GM15510 (cell line): Measurements from ENCODE around the gene PPP1R11.

Source experiments
- POLR2A ChIP-seq: IDR thresholded peaks from 3 replicates; pipeline ENCODE4 v1.6.1; 2011; ENCODE audit warnings: borderline replicate concordance; ENCODE audit not compliant: insufficient read length; ENCODE audit errors: extremely low read depth

PPP1R11 gene

GRCh38 chr6:30101444-30102413, 34.7 kb downstream of the PPP1R11 start:
- no peak for TF ChIP-seq POLR2A

- no peak for TF ChIP-seq POLR2A
Measured at GRCh38 chr6:30102414-30102969, 35.5 kb downstream of the PPP1R11 start.

GRCh38 chr6:30102970-30103871, 36.2 kb downstream of the PPP1R11 start:
- no peak for TF ChIP-seq POLR2A

GRCh38 chr6:30103872-30104179, 36.8 kb downstream of the PPP1R11 start:
- TF ChIP-seq POLR2A: no peak

GRCh38 chr6:30104661-30105060, 37.7 kb downstream of the PPP1R11 start:
- TF ChIP-seq POLR2A: no peak

GRCh38 chr6:30111266-30111856, 44.4 kb downstream of the PPP1R11 start:
- TF ChIP-seq POLR2A: no peak

- TF ChIP-seq POLR2A: no peak
Measured at GRCh38 chr6:30112402-30112994, 45.5 kb downstream of the PPP1R11 start.

- no peak for TF ChIP-seq POLR2A
Measured at GRCh38 chr6:30113003-30113759, 46.2 kb downstream of the PPP1R11 start, which contains the start of gene TRIM31. Gene TRIM31, minus strand, starts transcription at chr6:30113090. Its CDS starts 285 bp downstream, at chr6:30112805.

- no peak for TF ChIP-seq POLR2A
Measured at GRCh38 chr6:30113841-30114240, 46.8 kb downstream of the PPP1R11 start.

GRCh38 chr6:30116724-30117123, 49.7 kb downstream of the PPP1R11 start:
- no peak for TF ChIP-seq POLR2A
